HL-60 (cell line): ENCODE measurements around the gene DLG1.

Experiments used
- DNase-seq, 2 experiments: peaks; one replicate each; pipeline ENCODE4 v3.0.0-alpha.2; 2010 to 2020; ENCODE audit warnings: low read depth in 1 of 2, low spot score in 1 of 2
- H3K27ac ChIP-seq: fragments of 250-450 bp; sonication (Bioruptor Pico); replicated peaks from 2 replicates; pipeline ENCODE4 v1.5.1; 2020; ENCODE audit warnings: mild to moderate bottlenecking, moderate library complexity
- H3K27me3 ChIP-seq: fragments of 250-450 bp; sonication (Bioruptor Pico); 2 replicates; pipeline ENCODE4 v1.5.1; 2021; ENCODE audit warnings: mild to moderate bottlenecking, moderate library complexity; ENCODE audit not compliant: insufficient read depth, poor library complexity, severe bottlenecking
- H3K4me3 ChIP-seq: replicated peaks from 2 replicates; pipeline ENCODE4 v1.5.1; 2011; ENCODE audit warnings: mild to moderate bottlenecking, control low read depth, low read length; ENCODE audit not compliant: insufficient read depth
- GABPA ChIP-seq: IDR thresholded peaks from 2 replicates; pipeline ENCODE4 v1.6.1; 2012; ENCODE audit warnings: low read depth
- POLR2AphosphoS5 ChIP-seq: IDR thresholded peaks from 2 replicates; pipeline ENCODE4 v1.6.1; 2012; ENCODE audit warnings: low read depth
- SPI1 ChIP-seq: IDR thresholded peaks from 2 replicates; pipeline ENCODE4 v1.6.1; 2012; ENCODE audit warnings: low read depth, mild to moderate bottlenecking, borderline replicate concordance
- TF ChIP-seq, protein P1 (sequence below): IDR thresholded peaks from 2 replicates; pipeline ENCODE4 v1.6.1; 2012; ENCODE audit warnings: low read depth; ENCODE audit not compliant: insufficient replicate concordance
- TF ChIP-seq, protein P2 (sequence below): IDR thresholded peaks from one replicate; pipeline ENCODE4 v1.5.1; 2011; ENCODE audit warnings: low read length, control low read depth, inconsistent platforms; ENCODE audit not compliant: insufficient read depth

The DLG1 gene

DNA sequence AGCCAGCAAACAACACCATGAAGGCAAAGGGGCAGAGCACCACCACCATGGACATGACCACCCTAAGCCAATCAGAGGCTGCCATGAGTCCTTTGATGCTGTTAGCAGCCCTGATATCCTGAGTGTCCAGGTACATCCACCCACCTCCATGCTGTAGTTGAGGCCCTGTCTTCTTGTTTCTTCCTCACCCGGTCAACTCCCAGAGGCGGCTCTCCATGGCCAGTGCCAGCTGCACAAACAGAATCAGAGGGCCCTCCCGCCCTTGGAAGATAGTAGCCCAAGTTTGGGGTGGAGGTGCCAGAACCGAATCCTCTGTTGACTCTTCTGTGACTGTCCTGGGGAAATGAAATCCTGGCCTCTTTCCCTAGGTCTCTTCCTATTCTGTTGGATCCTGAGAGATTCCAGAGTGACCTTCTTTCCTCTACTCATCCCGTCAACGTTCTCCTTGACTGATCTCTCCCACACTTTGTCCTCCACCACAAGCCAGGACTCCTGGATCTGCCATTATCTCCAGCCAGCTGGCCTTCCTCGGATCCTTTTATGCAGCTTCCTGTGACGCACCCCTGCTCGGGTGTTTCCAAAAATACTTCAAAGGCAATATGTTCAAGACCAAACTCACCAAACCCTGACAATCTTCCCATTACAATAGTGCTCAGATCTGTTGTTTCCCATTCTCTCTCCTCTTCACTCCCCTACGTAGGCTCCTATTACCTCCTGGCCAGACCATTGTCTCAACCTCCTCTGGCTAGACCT lies 45.4 kb upstream of the DLG1 start:
- H3K27ac ChIP-seq: no peak overlapping the region
- no peaks in the 10 kb centered on the region for H3K27me3 ChIP-seq
- DNase-seq: no peak
- H3K4me3 ChIP-seq: no peak overlapping the region
- no peak for TF ChIP-seq SPI1
- TF ChIP-seq, protein P1, sequence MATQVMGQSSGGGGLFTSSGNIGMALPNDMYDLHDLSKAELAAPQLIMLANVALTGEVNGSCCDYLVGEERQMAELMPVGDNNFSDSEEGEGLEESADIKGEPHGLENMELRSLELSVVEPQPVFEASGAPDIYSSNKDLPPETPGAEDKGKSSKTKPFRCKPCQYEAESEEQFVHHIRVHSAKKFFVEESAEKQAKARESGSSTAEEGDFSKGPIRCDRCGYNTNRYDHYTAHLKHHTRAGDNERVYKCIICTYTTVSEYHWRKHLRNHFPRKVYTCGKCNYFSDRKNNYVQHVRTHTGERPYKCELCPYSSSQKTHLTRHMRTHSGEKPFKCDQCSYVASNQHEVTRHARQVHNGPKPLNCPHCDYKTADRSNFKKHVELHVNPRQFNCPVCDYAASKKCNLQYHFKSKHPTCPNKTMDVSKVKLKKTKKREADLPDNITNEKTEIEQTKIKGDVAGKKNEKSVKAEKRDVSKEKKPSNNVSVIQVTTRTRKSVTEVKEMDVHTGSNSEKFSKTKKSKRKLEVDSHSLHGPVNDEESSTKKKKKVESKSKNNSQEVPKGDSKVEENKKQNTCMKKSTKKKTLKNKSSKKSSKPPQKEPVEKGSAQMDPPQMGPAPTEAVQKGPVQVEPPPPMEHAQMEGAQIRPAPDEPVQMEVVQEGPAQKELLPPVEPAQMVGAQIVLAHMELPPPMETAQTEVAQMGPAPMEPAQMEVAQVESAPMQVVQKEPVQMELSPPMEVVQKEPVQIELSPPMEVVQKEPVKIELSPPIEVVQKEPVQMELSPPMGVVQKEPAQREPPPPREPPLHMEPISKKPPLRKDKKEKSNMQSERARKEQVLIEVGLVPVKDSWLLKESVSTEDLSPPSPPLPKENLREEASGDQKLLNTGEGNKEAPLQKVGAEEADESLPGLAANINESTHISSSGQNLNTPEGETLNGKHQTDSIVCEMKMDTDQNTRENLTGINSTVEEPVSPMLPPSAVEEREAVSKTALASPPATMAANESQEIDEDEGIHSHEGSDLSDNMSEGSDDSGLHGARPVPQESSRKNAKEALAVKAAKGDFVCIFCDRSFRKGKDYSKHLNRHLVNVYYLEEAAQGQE: no peak
- no peak for TF ChIP-seq POLR2AphosphoS5
- TF ChIP-seq, protein P2, sequence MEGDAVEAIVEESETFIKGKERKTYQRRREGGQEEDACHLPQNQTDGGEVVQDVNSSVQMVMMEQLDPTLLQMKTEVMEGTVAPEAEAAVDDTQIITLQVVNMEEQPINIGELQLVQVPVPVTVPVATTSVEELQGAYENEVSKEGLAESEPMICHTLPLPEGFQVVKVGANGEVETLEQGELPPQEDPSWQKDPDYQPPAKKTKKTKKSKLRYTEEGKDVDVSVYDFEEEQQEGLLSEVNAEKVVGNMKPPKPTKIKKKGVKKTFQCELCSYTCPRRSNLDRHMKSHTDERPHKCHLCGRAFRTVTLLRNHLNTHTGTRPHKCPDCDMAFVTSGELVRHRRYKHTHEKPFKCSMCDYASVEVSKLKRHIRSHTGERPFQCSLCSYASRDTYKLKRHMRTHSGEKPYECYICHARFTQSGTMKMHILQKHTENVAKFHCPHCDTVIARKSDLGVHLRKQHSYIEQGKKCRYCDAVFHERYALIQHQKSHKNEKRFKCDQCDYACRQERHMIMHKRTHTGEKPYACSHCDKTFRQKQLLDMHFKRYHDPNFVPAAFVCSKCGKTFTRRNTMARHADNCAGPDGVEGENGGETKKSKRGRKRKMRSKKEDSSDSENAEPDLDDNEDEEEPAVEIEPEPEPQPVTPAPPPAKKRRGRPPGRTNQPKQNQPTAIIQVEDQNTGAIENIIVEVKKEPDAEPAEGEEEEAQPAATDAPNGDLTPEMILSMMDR: no peak

DNA sequence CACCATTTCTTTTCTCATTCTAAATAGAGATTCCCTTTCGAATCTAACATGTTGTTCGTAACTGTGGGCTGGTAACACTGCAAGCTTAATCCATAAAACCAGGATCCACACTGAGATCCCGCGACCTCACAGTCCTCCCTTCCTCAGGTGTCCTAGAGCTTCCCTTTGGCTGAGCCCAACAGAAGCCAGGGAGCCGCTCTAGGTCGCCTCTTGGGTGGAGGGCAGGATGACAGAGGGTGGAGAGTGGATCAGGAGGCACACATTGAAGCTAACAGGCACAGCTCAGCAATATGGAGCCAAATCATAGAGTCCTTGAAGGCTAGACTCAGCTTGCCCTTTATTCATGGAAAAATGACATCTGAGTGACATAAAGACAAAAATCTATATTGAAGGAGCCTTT lies 44.7 kb upstream of the DLG1 start:
- TF ChIP-seq, protein P1: no peak
- TF ChIP-seq, protein P2: no peak
- TF ChIP-seq POLR2AphosphoS5 (no peak), SPI1 (no peak), GABPA (no peak)
- no peaks in the 10 kb centered on the region for H3K27me3 ChIP-seq
- no peak overlapping the region for H3K4me3 ChIP-seq
- H3K27ac ChIP-seq: no peak overlapping the region
- DNase-seq: no peak

DNA sequence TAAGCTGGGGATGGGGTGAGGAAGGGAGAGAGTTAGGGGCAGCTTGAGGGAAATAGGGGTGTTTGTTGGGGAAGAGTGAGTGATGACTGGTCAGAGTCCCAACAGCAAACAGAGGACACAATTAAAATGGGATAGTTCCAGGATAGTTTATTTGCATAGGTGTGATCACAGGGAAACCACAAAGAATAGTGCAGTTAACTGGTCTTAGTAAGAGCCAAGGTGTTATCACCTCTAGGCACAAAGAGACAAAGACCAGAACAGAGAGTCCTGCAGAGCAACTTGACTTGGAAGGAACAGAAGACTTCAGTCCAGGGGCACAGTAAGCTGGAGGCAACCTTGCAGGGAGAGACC lies 42.1 kb upstream of the DLG1 start:
- Histone ChIP-seq H3K27ac (no peak overlapping the region), H3K4me3 (no peak overlapping the region), H3K27me3 (no peaks in the 10 kb centered on the region)
- DNase-seq: no peak
- TF ChIP-seq SPI1: no peak
- TF ChIP-seq GABPA: no peak
- TF ChIP-seq, protein P2: no peak
- TF ChIP-seq, protein P1: no peak
- TF ChIP-seq POLR2AphosphoS5: no peak
